ENCODE data around the gene KSR1.

DNA sequence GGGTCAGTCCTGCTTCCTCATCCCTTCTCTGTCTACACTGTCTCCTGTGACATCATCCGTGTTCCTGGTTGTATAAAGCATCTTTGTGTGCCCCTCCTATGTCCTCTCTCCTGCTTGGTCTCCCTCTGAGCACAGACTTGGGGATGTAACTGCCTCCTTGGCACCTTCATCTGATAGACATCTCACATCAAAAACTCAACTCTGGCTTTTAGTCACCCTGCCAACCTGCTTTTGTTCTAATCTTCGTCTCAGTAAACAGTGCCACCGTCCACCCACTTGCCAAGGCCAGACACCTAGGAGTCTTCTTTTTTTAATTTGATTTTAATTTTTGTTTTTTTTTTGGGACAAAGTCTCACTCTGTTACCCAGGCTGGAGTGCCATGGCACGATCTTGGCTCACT, 16.9 kb upstream of the KSR1 start:
- TF ChIP-seq, protein P1, sequence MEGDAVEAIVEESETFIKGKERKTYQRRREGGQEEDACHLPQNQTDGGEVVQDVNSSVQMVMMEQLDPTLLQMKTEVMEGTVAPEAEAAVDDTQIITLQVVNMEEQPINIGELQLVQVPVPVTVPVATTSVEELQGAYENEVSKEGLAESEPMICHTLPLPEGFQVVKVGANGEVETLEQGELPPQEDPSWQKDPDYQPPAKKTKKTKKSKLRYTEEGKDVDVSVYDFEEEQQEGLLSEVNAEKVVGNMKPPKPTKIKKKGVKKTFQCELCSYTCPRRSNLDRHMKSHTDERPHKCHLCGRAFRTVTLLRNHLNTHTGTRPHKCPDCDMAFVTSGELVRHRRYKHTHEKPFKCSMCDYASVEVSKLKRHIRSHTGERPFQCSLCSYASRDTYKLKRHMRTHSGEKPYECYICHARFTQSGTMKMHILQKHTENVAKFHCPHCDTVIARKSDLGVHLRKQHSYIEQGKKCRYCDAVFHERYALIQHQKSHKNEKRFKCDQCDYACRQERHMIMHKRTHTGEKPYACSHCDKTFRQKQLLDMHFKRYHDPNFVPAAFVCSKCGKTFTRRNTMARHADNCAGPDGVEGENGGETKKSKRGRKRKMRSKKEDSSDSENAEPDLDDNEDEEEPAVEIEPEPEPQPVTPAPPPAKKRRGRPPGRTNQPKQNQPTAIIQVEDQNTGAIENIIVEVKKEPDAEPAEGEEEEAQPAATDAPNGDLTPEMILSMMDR (IDR thresholded peaks at IDR 0.05), result no peak
- TF ChIP-seq GABPA (IDR thresholded peaks at IDR 0.05; ENCODE audit: low read depth) (no peak), FOXJ3 (CRISPR knock-in tag; IDR thresholded peaks at IDR 0.05) (no peak), RXRA (IDR thresholded peaks at IDR 0.05; ENCODE audit: borderline replicate concordance, low read depth) (no peak), EP300 (IDR thresholded peaks at IDR 0.05; ENCODE audit: borderline replicate concordance in 1 of 2, low read depth in 1 of 2, low read length in 1 of 2) (no peak), JUND (IDR thresholded peaks at IDR 0.05) (no peak), FOXM1 (IDR thresholded peaks at IDR 0.05; ENCODE audit: low read depth) (no peak), RFX5 (IDR thresholded peaks at IDR 0.05; ENCODE audit: low read length) (no peak)
- TF ChIP-seq, protein P2, sequence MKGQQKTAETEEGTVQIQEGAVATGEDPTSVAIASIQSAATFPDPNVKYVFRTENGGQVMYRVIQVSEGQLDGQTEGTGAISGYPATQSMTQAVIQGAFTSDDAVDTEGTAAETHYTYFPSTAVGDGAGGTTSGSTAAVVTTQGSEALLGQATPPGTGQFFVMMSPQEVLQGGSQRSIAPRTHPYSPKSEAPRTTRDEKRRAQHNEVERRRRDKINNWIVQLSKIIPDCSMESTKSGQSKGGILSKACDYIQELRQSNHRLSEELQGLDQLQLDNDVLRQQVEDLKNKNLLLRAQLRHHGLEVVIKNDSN (IDR thresholded peaks at IDR 0.05; ENCODE audit: borderline replicate concordance, low read depth), result no peak
